Stimulated activated CD8-positive, alpha-beta memory T cell treated with anti-CD3 and anti-CD28 coated beads, Interleukin-7, amount 100 ng/mL, for 48 hours (primary cell): ENCODE results near the gene PHYHD1.

Experiments
- DNase-seq, 2 donors: peaks; one replicate each; pipeline ENCODE4 v3.0.0-alpha.2; 2020; ENCODE audit warnings: low read depth in 1 of 2; ENCODE audit errors: extremely low read depth in 1 of 2

The PHYHD1 gene

DNA sequence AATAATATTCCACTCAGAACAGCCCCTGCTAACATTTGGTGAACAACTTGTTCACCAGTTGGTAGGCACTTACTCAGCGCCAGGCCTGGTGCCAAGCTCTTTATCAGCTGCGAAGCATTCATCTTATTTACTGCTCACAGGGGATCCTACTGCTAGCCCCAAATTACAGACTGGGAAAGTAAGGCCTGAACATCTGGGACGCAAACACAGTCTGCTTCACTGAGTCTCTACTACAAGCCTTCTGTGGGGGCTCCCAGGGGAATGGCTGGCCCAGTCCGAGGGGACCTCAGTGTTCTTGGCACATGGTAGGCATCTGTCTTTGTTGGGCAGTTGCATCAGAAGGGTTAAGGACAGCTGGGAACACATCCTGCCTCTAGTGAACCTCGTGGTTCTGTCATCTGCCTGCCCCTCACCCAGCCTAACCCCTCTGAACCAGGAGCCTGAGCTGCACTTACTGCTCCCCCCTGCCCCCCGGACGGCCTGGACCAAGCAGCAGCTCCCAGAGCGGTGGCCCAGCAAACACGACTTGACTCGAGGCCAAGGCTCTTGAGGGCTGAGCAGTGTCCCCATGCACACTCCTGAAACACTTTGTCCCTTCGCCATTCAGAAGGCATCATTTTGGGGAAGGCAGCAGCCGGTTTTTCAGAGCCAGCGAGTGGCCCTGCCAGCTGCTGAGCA is at the start of gene PHYHD1:
Gene PHYHD1, plus strand, starts transcription at position 602 of the 678 bp plus-strand sequence. CDS start 1,342 bp downstream, outside the sequence.
- DNase-seq: no peak

DNA sequence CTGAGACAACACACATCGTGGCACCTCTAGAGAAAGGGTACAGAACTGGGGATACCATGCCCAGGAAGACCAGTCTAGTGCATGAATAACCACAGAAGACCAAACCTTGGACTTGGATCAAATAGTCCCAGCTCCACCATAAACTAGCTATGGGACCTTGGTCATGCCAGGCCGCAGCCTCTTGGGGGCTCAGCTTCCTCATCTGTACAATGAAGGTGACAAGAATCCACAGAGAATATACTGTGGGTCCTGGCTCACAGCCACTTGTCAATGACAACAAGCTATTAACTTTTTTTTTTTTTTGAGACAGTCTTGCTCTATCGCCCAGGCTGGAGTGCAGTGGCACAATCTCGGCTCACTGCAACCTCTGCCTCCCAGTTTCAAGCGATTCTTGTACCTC is 42.9 kb upstream of the PHYHD1 start:
- no peak for DNase-seq

DNA sequence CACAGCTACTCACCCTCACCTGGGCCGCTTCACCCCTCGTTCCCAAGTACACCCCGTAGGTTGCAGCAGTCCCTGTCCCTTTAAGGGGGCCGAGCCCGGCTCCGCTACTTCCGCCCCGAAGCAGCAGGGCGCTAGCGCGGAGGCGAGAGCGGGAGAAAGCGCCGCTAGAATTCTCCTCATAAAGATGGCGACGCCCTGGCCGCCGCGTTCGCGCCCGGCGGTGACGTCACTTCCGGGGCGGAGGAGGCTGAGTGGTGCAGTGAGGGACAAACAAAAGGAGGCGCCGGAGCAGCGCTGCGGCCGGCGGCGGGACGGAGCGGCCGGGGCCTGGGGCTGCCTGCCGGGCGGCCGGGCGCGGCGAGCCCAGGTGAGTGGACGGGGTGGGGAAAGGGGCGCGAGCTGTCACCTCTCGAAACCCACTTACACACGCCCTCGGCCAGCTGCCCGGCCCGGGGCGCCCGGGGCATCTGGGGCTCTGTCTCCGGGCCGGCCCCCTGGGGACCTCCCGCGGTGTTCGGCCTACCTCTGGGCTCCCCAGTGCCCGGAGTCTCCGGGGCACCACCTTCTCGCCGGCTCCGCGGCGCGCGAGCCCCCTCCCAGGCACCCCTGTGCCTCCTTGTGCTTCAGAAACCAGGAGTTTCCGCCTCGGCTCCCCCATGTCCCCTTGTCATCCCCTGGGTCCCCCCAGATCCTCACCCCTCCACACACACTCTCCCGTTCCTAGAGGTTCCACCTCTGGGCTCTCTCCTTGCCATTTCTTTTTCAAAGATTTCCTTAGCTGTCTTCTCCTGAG is 38.7 kb upstream of the PHYHD1 start, which contains the start of the genes KYAT1 and LRRC8A:
Gene KYAT1, minus strand, starts transcription at position 67 of the 793 bp plus-strand sequence. CDS start 36,545 bp downstream, outside the sequence.
Gene LRRC8A, plus strand, starts transcription at position 250 of the 793 bp plus-strand sequence. CDS start 25,032 bp downstream, outside the sequence.
- DNase-seq: peak; percentile 97 to 98

DNA sequence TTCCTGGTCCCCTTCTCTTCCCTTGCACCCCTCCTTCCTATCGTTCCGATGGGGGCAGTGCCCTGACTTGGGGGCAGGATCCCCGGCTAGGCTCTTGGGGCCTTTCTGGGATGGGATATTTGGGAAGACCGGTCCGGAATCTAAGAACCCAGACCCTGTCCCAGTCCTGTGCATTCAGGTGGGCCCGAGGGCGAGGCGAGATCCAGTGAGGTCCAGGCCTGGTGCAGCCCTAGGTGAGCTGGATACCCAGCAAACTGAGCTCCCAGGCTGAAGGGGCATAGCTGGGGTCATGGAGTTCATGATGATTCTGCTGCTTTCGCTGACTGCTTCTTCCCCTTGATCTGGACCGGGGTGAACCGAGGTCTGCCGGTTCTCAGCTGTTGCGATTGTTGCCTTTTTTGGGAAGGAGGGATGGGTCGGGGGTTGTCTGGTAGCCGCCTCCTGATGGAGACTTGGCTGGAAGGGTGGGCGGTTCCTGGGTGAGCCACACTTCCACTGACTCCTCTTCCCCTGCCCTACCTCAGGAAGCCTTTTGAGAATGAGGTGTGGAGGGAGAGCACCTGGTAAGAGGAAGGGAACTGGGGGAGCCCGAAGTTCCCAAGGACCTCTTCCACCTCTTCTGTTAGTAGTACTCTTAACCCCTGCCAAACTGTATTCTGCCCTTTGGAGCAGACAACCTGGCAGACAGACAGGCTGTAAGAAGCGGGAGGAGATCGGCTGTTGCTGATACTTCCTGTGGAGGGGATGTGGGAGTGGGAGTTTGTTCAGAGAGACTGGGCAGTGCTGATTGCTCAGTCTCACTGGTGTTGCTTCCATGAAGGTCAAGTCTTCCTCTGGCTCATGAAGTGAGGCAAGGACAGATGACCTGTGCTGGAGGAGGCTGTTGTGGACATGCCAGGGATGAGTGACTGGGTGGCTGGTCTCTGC is 37.8 kb upstream of the PHYHD1 start:
- no peak for DNase-seq

DNA sequence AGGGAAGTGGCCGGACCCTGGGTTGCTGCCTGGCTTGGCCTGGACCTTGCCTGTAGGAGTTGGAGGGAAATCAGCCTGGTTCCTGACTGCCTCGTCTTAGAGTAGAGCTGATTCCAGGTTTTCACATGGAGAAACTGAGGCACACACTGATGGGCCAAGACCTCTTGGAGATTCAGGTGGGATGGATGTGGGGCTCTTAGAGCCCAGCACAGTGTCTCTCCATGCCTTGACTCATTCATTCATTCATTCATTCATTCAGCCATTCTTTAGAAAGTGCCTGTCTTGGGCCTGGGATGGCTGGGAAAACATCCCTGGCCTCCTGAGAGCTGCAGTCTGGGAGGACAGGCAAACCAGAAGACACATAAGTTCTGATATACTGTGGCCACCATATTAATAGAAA is 36.6 kb upstream of the PHYHD1 start:
- no peak for DNase-seq

DNA sequence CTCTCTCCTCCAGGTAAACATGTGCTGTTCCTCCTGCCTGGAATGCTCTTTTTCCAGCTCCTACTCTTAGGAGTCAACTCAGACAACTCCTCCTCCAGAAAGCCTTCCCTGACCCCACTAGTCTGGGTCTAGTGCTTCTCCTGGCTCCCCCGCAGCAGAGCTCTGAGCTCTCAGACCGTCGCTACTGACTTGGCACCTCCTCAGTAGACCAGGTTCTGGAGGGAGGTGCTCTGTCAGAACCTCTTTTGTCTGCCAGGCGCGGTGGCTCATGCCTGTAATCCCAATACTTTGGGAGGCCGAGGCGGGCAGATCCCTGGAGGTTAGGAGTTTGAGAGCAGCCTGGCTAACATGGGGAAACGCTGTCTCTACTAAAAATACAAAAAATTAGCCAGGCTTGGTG is 35.4 kb upstream of the PHYHD1 start:
- no peak for DNase-seq

DNA sequence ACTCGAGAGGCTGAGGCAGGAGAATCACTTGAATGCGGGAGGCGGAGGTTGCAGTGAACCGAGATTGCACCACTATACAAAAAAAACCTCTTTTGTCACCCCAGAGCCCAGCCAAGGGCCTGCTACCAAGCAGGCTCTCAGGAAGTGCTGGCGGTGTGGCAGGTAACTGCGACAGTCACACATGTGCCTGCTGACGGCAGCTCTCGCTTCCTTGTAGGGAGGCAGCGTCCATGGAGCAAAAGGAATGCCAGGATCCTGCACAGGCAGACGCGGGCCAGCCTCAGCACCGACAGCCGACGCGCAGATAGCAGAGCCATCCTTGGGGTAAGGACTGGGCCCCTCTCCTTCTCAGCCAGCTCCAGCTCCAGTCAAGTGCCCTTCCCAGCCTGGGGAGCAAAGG is 35.0 kb upstream of the PHYHD1 start:
- no peak for DNase-seq

DNA sequence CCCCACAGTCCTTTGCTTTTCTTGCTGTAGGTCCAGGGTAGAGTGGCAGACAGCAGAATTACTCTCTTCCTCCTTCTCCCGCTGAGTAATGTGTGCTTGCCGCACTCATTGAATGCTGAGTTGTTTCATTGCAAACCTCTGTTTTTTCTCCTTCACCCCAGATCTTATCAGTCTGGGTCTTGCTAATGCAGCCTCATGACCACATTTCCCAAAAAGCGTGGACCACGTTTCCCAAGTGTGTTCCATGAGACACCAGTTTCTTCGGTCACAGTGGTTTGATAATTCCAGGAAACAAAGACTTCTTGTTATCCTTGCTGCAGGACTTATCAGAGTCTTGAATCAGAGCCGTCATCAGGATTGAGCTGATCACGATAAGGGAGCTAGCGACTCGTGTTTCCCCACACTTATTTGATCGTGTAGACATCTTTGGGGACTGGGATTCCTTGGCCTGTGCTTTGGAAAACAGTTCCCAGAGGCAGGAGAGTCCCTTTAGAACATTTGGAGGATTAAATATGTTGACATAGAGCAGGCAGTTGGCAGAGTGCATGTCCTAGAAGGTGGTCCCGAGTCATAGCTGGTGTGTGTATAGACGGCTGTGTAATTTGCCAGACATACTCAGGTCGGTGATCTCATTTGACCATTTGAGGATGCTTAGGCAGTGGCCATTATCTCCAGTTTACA is 34.4 kb upstream of the PHYHD1 start:
- no peak for DNase-seq

DNA sequence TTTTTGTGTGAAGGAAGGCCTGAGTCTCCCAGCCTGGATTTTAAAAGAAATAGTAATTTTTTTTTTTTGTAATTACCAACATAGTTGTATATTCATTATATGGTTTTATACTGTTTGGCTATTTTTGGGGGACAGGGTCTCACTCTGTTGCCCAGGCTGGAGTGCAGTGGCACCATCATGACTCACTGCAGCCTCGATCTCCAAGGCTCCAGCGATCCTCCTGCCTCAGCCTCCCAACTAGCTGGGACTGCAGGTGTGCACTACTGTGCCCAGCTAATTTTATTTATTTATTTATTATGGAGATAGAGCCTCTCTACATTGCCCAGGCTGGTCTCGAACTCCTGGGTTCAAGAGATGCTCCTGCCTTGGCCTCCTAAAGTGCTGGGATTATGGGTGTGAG is 33.7 kb upstream of the PHYHD1 start:
- DNase-seq: no peak

DNA sequence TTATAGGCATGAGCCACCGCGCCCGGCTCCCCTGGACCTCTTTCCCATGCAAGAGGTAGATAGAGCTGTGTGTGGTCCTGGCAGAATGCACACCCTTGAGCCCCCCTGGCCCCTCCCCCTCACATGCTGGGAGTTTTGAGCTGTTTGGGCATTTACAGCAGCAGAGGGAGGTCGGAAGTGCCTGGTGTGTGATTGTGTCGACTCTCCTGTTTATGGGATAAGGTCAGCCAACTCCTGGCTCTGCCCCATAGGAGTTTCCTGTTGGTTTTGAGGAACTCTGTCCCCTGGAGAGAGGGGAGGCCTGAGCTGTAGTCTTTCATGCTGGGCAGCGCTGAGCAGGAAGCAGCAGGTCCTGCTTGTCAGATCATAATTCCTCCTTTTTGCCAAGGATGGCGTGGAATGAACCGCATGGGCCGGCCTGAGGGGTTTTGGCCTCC is 32.9 kb upstream of the PHYHD1 start:
- DNase-seq: no peak

DNA sequence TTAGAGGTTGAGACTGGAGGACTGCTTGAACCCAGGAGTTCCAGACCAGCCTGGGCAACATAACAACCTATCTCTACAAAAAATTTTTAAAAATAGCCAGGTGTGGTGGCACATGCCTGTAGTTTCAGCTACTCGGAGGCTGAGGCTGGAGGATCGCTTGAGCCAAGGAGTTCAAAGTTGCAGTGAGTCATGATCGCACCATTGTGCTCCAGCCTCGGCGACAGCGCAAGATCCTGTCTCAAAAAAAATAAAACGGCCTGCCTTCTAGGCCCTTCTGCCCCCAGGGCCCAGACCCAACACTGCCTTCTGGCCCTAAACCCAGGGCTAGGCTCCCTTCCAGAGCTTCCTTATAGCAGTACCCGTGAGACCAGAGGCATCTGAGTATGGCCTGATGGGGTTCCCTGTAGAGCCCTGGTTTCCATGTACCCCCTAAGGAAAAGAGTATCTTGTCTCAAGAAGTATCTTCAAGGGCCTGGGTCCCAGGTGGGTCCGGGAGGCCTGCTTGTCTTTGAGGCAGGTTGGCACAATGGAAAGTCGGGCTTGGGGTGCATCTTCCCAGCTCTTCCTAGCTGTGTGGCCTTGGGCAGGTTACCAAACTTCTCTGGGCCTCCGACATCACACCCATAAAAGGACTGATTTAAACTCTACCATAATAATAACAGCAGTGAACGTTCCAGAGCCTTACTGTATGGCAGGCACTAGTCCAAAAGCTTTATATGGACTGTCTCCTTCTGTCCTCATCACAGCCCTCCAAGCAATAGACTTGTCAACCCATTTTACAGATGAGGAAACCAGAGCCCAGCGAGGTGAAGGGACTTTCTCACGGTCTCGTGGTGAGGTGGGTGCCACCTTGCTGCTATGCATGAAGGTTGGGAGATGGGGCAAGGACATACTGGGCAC is 29.2 kb upstream of the PHYHD1 start:
- no peak for DNase-seq

DNA sequence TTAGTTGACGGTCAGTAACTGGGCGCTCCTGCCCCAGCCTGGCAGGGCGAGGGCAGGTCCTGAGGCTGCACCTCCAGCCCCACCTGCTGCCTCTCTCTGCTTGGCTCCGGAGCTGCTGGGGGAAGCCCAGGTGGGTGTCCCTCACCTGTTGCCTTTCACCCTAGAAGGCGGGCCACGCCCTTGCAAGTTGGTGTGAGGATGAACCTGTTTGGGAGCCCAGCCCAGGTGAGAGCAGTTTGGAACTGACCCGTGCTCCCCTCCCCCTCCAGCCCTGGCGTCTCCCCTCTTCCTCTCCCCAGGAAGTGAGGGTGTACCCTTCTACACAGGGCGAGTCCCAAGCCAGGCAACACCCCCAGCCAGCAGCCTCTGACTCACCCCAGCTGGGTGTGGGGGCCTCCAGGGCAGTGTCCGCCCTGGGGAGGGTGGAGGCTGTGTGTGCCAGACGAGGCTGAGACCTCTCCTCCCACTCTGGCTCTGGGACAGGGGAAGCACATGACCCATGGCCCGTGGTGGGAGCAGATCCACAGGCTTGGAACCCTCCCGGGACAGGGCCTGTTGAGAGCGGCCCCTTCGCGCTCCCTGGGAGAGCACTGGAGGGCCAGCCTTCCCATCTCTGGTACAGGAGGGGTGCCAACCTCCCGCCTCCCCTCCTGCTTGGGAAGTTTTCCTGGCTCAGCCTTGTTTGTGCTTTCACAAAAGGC is 28.4 kb upstream of the PHYHD1 start:
- DNase-seq: no peak

DNA sequence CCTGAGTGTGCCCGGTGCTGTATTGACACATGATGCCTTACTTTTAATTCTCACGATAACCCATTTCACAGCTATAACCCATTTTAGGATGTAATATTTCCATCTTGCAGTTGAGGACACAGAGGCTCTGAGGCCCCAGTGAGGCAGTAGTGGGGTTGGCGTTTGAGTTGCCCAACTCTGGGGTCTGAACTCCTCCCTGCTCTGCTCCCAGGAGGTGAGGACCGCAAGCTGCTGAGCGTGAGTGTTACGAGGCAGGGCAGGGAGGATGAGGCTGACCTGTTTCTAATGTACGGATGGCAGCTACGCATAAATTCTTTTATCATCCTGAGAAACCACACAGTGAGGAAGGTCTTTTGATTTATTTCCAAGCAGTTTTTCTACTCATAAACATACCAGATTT is 27.4 kb upstream of the PHYHD1 start:
- DNase-seq: no peak

DNA sequence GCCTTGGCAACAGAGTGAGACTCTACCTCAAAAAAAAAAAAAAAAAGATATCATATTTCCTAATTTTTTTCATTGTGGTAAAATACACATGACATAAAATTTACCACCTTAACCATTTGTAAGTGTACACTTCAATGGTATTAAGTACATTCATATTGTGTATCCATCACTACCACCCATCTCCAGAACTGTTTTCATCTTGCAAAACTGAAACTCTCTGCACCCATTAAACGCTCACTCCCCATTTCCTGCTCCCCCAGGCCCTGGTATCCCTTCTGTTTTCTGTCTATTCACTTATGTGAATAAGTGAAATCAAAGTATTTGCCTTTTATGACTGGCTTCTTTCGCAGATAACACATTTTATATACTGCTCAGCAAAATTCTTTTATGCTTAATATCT is 26.0 kb upstream of the PHYHD1 start:
- no peak for DNase-seq

DNA sequence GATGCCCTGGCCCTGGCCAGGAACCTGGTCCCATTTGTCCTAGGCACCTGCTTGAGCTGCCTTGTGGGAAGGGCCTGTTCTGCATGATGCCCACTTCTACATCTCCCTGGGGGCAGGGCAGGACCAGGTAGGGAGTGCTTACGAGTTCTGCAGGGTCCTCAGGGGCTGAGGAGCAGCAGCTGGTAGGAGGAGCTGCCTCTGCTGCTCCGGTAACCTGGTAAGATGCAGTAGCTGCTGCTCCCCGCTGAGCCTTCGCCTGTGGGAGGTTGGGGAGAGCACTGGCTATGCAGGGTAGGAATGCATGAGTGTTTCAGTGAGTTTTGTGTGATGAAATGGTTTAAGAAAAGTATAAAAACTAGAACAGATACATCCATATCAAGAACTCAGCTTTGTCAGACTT is 25.2 kb upstream of the PHYHD1 start:
- no peak for DNase-seq

DNA sequence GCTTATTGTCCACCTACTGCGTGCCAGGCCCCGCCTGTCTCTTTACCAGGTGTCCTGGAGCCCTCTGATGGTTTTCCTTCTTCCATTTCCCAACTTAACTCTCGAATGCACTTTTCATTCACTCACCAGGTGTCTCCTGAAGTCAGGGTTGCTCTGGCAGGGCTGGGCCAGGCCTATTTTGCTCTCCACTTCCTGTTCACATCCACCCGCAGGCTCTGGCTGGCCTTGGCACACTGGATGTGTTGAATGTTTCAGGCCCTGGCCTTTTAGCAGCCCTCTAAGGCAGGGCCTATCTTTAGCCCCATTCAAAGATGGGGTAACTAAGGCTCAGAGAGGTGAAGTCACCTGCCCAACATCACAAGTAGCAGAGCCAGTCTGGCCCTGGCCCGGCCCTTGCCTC is 22.4 kb upstream of the PHYHD1 start:
- DNase-seq: no peak

DNA sequence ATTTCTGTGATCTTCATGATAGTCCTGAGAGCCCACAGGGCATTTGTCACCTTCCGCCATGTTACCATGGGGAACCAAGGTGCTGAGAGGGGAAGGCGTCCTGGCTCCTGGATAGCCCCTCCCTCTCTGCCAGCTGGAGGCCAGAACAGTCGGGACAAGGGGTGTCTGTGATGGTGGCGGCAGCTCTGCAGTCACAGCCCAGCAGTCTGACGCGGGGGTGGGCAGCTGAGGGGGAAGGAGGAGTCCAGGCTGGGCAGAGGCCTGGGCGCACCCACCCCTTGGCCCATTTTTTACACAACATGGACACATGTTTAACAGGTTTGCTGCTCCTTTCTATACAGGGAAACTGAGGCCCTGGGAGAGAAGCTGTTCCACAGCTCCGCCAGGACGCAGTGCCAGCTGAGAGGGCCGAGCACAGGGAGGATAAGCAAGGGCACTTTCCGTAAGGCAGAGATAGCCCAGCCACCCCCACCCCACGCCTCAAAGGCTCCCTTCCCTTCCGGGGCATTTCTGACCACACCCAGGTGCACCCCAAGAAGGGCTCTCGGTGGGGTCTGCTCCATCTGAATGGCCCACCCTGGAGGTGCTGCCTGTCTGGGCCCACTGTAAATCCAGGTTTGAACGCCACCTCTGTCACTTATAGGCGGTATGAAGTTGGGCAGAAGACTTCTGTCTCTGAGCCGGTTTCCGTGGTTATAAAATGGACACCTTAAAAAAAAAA is 21.8 kb upstream of the PHYHD1 start:
- DNase-seq: no peak
